ENCODE results near the gene PORCN.
"Not testable (repeated sequence)": the region's sequence is repeated elsewhere in the genome, so short reads cannot be mapped to it uniquely, and the experiment has no call there.

Gene PORCN

GRCh38 chrX:48514126-48514806, 5.5 kb downstream of the PORCN start:
- no peak for FAIRE-seq

GRCh38 chrX:48514868-48515460, 6.2 kb downstream of the PORCN start:
- FAIRE-seq, result no peak

DNA sequence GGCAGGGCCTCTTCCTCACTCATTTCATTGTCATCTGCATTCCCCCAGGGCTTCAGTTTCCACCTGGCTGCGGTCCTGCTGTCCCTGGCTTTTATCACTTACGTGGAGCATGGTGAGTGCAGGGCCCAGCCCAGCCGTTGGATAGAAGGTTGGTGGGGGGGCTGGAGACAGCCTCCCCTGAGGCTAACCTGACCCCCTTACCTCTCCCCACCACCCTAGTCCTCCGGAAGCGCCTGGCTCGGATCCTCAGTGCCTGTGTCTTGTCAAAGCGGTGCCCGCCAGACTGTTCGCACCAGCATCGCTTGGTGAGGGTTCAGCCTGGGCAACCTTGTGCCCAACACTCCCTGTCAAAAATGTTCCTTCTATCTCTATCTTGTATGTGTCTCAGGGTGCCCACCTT, 7.0 kb downstream of the PORCN start:
- FAIRE-seq, result no peak

- no peak for FAIRE-seq
Observed at GRCh38 chrX:48516285-48516684, 7.5 kb downstream of the PORCN start.

DNA sequence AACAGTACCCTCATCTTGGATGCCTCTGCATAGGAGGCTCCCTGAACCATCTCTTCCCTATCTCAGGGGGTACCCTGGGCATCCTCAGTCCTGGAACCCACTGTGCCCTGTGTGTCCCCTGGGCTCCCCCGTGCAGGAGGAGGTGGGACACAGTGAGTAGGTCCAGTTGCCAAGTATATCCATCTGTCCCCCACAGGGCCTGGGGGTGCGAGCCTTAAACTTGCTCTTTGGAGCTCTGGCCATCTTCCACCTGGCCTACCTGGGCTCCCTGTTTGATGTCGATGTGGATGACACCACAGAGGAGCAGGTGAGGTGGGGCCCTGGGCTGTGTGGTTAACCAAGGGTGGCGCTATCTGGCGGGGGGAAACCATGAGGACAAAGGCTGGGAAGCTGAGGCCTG, 8.2 kb downstream of the PORCN start:
- FAIRE-seq, result no peak

- not testable (repeated sequence) for FAIRE-seq
Observed at GRCh38 chrX:48519481-48519880, 10.7 kb downstream of the PORCN start.

DNA sequence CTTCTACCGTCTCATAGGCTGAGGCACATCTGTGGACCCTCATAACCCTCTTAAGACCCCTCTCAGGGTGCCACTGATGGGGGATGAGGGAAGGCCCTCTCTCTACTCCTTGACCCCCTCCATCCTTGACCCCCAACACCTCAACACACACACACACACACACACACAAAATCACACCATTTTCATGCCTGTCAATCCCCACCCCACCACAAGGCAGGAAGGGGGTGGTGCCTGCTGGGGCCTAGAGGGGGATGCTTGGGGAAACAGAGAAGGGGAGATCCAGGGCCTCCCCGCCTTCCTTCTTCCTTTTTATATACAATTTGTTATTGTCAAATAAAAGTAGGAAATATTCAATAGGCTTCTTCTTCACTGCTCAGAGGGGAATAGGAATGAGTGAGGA, 11.7 kb downstream of the PORCN start:
- no peak for FAIRE-seq

GRCh38 chrX:48520976-48521352, 12.2 kb downstream of the PORCN start:
- FAIRE-seq, result no peak

DNA sequence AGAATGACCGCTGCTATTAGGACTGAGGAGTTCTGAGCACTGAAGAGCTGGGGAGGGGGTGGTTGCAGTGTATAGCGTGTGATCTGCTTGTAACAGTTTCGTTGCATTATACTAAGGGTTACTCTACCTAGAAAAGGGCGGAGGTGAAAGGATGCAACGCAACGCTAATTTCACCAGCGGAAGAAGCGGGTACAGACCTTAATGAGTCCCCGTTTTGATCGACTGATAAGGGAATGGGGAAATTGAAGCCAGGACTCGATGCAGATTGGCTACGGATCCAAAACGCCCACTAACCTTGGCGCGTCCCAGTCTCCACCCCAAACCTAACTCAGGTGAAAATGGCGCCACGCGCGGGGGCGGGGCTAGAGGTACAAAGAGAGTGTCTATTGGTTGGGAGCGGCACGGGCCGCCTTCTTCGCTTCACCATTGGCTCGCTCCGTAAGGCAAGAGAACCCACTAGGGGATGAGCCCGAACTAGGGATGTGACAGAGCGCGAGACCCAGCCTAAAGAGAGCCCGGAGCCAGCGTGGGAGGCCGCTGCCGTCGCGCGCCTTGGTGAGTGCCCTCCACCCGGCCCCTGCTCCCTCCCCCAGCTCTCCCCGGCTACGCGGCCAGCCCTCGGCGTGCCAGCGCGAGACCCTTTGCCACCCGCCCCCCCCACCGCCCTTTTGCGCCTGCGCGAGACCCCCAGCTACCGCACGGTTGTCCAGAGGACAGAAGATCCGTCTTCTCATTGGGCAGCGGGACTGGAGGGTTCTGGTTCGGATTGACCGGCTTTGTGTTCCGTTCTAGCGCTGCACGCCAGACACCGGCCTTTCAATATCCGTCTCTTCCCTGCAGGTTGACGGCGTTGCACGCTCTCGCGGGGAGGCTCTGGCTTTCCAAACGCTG, 12.8 kb downstream of the PORCN start, which contains the start of gene EBP:
EBP (plus strand) TSS at position 456 of the 891 bp plus-strand sequence. CDS start 1,964 bp downstream, outside the sequence.
- no peak for FAIRE-seq

DNA sequence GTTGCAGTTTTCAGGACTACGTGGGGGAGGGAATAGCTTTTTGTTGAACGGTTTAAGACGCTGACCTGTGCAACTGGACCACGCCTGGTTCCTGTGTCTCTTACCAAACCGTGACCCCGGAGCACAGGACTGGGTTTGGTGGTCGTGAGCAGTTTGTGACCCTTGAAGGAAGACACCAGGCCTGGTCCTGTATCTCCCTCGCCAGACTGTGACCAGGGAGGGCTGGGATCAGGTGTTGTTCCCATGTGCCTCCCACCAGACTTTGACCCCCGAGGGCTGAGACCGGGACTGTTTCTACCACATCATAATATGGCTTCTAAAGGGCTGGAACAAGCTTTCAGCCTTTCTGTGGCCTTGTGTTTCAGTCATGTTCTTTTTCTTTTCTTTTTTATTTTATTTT, 13.5 kb downstream of the PORCN start:
- no peak for FAIRE-seq

DNA sequence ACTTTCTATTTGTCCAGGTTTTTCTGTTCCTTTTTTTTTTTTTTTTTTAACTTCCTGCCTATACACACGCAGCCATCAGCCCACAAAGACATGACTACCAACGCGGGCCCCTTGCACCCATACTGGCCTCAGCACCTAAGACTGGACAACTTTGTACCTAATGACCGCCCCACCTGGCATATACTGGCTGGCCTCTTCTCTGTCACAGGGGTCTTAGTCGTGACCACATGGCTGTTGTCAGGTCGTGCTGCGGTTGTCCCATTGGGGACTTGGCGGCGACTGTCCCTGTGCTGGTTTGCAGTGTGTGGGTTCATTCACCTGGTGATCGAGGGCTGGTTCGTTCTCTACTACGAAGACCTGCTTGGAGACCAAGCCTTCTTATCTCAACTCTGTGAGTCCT, 14.9 kb downstream of the PORCN start:
- FAIRE-seq, result no peak

DNA sequence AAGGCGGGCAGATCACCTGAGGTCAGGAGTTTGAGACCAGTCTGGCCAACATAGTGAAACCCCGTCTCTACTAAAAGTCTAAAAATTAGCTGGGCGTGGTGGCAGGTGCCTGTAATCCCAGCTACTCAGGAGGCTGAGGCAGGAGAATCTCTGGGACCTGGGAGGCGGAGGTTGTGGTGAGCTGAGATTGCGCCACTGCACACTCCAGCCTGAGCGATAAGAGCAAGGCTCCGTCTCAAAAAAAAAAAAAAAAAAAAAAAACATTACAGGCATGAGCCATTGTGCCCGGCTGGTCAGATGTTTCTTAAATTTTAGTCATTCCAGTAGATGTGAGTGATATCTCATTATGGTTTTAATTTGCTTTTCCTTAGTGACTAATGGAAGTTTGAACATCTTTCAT, 17.1 kb downstream of the PORCN start:
- FAIRE-seq, result not testable (repeated sequence)

GRCh38 chrX:48530736-48531135, 21.9 kb downstream of the PORCN start:
- FAIRE-seq, result no peak

GRCh38 chrX:48531358-48531959, 22.7 kb downstream of the PORCN start:
- FAIRE-seq, result peak; percentile 38

- FAIRE-seq, result no peak
Observed at GRCh38 chrX:48532161-48532560, 23.4 kb downstream of the PORCN start.

DNA sequence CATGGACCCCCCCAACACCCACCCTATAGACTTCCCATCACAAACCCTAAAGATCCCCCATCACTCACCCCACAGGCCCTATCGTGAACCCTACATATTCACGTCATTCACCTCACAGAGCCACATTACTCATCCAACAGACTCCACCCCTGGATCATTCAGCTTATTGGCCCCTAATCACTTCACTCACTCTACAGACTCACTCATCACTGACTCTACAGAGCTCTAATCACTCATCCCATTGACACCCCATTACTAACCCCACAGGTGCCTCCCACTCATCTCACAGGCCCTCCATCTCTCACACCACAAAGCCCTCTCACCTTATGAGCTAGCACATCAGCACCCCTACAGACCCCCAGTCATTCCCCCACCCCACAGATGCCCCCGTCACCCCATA, 24.4 kb downstream of the PORCN start:
- no peak for FAIRE-seq

GRCh38 chrX:48538641-48539344, 30.0 kb downstream of the PORCN start:
- no peak for FAIRE-seq

DNA sequence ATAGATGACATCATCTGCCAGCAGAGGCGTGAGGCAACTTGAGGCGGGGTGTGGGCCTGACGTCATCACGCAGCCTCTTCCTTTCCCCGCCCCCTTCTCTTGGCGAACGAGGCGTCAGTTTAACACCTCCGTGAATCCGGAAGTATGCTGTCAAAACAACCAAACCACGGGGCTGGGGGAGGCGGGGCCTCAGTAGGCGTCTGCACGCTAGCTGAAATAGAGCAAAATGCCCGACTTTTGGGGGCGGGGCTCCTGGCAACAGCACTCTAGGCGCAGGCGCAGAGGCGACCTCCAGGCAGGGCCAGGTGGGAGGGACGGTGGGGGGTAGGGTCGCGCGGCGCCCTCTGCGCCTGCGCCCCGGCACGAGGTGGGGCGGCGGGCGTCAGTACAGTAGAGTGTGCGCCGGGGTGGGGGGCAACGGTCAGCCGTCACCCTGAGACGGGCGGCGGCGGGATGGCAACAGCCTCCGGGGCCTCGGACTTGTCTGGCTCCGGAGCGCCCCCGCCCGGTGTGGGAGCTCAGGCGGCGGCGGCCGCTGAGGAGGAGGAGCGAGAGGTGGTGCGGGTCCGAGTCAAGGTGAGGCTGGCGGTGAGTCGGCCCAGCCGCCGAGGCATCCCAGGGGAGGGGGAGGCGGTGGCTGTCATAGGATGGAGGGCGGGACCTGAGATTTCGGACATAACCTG, 30.7 kb downstream of the PORCN start, which contains the start of gene TBC1D25:
TBC1D25 (plus strand) TSS at position 370 of the 683 bp plus-strand sequence; CDS start at position 454, 84 bp downstream.
- FAIRE-seq, result peak; percentile 33

GRCh38 chrX:48540028-48540375, 31.2 kb downstream of the PORCN start:
- FAIRE-seq, result no peak

GRCh38 chrX:48540480-48540879, 31.7 kb downstream of the PORCN start:
- no peak for FAIRE-seq

DNA sequence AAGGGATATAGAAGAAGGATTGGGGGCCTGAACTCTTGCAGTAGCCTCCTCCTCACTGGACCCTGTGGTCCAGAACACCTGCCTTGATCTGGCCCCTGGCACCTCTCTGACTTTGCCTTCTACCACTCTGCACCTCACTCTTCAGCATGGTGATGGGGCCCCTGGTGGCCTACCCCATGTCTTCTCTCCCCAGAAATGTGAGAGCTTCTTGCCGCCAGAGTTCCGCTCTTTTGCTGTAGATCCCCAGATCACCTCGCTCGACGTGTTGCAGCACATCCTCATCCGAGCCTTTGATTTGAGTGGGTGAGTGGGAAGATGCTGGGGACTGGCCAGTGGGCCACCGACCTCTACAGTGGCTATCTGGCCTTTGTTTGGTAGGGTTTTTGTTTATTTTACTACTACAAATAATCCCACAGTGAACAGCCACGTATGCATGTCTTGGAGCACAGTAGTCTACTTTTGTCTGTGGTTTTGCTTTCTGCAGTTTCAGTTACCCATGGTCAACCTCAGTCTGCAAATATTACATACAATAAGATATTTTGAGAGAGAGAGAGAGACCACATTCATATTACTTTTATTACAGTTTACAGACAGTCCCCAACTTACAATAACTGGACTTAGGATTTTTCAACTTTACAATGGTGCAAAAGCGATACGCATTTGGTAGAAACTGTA, 32.5 kb downstream of the PORCN start:
- peak; percentile 47 for FAIRE-seq
